GM18526 (cell line): ENCODE results near the gene MFSD6.

Experiments used
- POLR2A ChIP-seq: IDR thresholded peaks from 3 replicates; pipeline ENCODE4 v1.6.1; 2011; ENCODE audit not compliant: insufficient read length; ENCODE audit errors: extremely low read depth

The MFSD6 gene

DNA sequence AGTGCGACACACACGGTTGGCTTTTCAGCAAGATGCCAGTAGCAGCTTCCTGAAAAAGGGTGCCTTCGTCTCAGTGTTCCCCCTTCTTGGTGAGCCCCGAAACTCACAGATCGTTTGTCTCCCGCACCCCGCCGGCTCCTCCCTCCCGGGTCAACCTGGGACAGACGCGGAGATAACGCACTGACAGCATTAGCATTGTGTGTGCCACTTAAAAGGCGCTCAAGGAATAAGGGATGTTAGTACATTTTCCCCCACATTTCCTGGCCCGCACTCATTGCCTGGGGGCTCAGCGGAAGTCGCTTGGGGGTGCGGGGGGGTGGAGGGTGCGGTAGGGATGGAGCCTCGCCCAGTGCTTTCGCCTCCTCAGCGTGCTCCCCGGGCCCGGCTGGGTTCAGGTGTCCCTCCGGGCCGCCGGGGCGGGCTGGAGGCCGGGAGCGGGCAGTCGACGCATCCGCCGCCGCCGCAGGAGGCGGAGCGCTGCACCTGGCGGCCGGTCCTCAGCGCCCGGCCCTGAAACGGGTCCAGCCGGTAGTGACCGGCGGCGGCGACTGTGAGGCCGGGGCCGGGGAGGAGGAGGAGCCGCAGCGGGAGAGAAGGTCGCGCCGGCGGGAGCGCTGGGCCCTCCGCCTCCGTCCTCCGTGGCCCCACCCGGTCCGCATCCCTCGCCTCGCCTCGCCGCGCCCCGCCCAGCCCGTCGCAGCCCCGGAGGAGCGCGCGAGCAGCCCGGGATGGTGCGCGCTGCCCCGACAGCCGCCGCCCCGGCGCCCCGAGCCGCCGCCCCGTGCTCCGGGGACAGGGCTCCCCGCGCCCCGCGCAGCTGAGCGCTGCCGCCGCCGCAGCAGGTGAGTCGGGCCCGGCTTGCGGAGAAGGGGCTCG is at the start of gene MFSD6:
Gene MFSD6, plus strand, starts transcription at position 694 of the 876 bp plus-strand sequence. CDS start 27,675 bp downstream, outside the sequence.
- TF ChIP-seq POLR2A, result no peak

DNA sequence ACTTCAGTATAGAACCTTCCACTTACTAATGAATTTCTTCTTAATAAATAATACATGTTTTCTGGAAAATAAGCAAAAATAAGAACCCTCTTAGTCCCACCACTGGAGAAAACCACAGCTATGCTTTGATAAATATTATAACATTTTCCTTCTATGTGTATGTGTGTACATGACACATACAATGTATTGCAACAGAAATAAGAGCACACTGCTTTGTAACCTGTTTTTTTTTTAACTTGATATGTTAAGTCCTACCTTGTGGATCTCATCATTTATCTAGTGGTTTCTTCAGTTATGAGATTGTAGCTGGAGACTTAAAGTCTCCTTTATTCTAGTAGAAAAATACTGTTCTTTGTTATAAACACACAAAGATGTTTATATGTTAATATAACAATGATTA is 47.6 kb upstream of the MFSD6 start:
- TF ChIP-seq POLR2A, result no peak

DNA sequence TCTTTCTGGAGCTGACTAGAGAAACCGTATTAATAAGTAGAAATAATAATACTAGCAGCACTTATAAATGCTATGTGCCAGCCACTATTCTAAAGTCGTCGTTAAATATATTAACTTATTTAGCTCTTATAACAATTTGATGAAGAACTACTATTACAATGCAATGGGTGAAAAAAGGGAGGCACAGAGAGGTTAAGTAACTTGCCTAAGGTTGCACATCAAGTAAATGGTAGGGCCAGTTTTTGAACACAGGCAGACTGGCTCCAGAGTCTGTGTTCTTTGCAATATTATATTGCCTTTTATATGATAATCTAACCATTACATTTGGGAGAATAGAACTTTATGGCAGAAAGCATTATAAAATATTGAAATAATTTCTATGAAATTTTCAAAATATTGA is 47.2 kb upstream of the MFSD6 start:
- no peak for TF ChIP-seq POLR2A

DNA sequence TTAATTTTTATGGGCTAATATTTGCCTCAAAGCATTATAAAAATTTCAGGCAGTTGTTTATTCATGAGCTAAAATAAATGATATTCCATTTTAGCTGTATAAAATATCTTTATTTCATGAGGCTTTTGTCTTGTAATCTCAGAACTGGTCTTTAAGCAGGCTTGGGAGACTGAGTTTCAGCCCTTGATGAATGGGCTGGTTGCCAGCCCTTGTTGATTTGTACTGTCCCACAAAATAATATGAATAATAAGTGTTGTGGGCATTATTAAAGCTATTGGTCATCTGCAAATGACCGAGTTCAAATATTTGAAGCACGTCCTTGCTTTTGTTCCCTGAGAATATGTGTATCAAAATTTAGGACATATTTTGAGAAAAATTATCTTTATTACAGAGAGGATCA is 46.6 kb upstream of the MFSD6 start:
- no peak for TF ChIP-seq POLR2A

DNA sequence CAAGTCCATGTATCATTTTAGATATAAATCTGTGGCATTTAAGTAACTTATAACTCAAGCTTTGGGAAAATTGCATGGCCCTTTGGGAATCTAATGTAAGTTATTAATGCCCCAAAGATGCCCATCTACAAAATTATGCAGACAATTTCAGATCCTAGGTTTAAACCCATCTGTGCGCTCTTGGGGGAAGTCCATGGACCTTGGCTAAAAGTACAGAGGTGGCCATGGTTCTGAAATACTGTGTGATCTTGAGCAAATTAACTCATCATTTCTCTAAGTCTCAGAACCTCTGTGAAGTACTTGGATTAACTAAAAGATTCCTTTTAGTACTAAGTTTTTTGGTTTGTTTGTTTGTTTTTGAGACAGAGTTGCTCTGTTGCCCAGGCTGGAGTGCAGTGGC is 45.3 kb upstream of the MFSD6 start:
- TF ChIP-seq POLR2A, result no peak

DNA sequence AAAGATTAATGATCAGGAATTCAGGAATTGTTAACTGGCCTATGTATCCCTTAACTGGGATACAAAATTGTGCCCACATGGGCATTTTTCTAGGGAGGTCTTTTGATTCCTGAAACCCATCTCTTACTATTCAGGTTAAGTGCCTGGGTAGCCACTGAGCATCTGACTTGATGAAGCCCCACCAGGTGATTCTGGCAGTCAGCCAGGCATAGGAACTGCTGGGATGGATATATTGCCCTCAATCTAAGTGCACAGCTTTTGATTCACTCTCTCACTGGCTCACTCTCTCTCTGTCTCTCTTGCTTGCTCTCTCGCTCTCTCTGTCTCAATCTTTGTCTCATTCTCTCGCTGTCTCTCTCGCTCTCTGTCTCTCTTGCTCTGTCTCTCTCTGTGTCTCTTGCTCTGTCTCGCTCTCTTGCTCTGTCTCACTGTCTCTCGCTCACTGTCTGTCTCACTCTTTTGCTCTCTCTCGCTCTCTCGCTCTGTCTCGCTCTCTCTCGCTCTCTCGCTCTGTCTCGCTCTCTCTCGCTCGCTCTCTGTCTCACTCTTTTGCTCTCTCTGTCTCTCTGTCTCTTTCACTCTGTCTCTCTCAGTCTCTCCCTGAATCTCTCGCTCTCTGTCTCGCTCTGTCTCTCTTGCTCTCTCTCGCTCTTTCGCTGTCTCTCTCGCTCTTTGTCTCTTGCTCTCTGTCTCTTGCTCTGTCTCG is 42.5 kb upstream of the MFSD6 start:
- no peak for TF ChIP-seq POLR2A

DNA sequence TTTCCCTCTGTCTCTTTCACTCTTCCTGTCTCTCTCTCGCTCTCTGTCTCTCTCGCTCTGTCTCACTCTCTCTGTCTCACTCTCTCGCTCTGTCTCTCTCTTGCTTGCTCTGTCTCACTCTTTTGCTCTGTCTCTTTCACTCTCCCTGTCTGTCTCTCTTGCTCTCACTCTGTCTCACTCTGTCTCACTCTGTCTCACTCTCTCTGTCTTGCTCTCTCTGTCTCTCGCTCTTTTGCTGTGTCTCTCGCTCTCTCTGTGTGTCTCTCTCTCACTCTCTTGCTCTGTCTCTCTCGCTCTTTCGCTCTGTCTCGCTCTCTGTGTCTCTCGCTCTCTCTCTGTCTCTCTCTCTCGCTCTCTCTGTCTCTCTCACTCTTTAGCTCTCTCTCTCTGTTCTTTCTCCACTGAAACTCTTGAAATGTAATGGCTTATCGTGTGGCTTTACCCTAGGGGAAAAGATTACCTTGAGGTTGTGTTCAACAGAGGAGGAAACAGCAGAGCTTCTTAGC is 41.9 kb upstream of the MFSD6 start:
- no peak for TF ChIP-seq POLR2A

DNA sequence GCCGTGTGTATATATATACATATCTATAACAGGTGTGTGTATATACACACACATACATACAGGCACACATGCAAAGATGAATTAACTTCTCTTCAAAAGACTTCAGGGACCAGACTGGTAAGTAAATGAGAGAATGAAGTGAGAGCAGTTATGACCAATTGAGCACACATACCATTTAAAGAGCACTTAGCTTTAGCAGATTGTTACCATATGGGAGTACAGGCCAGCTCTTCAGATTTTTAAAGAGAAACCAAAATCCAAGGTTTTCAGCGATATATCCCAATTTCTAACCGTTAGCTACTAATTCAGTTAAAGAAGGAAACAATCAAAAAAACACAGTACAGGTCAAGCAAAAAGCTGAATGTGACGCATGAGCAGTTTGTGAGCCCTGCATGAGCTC is 41.1 kb upstream of the MFSD6 start:
- no peak for TF ChIP-seq POLR2A

DNA sequence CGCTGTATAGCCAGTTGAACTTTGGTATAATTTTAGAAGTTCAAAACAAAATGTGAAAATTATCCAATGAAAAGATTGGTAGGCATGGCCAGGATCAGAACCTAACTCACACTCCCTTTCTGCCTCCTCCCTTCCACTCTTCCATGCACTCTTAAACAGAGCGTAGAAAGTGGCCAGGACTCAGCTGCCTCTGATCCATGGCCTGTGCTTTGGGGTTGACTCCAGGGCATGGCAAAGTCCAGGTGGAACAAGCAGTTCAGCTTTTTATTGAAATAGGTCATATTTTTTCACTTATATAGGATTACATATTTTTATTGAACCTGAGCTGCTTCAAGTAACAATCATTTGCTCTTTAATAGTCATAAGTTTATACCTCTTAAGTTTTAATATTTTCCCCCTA is 38.5 kb upstream of the MFSD6 start:
- no peak for TF ChIP-seq POLR2A

DNA sequence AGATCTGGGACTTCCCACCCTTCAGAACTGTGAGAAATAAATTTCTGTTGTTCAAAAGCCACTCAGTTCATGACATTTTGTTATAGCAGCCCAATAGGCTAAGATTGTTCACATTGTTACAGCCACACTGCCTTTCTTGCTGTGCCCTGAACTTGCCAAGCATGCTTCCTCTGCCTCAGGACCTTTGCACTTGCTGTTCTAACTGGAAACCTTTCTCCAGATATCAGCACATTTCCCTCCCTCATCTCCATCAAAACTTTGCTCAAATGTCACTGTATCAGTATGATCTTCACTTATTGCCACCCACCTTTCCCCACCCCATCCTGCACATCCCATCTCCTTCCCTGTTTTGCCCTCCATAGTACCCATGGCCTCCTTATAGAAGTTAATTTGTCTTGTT is 32.1 kb upstream of the MFSD6 start:
- no peak for TF ChIP-seq POLR2A

DNA sequence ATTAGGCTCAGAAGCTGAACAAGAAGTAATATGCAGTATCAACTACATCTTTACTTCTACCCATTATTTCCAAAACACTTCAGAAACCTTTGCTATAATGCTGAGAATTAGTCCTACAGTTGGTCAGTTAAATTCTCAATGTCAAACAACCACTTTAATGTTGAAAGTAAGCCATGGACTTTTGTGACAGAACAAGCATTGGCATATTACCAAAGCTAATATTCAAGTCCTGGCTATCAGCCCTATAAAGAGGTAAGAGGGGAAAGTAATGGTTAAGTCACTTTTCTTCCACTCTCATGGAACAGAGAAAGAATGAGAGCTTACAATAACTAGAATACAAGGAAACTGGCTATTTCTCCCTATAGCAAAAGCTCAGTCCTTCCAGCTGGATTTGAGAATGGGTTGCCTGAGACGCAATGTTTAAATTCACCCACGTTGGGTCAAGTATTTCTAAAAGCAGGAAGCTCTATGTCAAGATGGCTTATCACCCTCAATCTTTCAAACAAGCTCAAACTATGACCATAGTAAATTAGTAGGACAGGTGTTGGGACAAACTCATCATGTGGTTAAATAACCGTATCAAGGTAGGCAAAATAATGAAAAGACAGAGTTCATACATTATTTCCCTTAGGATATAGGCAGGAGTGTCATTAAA is 31.4 kb upstream of the MFSD6 start:
- TF ChIP-seq POLR2A, result no peak

DNA sequence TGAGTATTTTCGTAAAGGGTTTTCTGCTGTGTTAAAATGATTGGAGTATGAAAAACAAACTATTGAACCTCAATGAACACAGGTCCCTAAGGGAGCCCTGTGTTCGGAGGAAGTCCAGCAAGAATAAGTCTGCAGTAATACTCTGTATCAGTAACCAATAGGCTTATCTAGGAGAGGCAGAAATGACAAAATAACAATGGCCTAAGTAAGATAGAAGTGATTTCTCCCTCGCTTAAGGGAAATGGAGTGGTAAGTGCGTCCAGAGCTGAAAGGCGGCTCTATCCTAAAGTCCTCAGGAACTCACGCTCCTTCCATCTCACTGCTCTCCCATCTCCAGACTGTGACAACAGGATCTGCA is 29.3 kb upstream of the MFSD6 start:
- TF ChIP-seq POLR2A, result no peak

DNA sequence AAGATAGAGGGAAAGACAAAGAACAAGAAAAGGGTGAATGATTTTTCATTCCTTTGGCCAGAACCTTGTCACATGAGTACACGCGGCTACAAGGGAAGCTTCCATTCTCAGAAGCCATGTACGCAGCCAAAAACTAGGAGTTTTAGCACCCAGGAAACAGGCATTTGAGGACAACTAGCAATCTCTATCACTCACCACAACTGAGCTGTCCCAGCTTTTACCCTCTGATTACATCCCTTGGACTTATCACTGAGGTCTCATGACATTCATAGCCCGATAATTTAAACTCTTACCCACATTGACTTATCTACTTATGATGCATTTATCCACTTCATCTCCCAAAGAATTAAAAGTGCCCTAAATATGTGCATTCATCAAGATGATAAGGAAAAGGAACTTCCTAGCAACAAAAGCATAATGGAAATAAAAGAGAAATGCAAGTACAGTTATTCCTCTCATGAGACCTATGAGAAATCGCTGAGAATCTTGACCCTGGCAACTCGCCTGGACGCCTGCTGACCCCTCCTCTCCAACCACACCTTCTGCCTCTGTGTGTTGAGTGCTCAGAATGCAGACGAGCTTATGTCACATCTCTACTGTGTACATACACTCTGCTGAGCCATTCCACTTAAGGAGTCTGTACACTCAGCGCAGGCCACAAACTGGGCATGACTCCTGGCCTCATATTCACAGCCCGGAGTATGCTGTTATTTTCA is 28.7 kb upstream of the MFSD6 start:
- TF ChIP-seq POLR2A, result no peak

DNA sequence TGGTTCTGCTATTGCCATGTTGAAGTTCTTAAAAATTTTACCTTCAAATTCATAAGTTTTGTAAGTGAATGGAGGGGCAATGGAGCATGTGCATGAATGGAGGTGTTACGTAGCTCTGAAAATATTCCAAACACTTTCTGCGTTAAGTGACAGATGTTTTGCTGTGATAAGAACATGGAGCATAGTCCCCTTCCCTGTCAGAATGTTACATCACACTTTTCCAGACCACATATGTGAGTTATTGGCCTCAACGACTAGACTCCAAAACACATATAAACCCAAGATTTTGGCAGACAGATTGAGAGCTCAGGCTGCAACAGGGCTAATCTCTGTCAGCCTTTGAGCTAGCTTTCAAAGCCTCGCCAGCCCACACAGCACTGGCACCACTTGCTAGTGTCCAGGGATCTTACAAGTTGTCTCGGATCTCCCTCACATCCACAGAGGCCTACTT is 27.2 kb upstream of the MFSD6 start:
- no peak for TF ChIP-seq POLR2A

DNA sequence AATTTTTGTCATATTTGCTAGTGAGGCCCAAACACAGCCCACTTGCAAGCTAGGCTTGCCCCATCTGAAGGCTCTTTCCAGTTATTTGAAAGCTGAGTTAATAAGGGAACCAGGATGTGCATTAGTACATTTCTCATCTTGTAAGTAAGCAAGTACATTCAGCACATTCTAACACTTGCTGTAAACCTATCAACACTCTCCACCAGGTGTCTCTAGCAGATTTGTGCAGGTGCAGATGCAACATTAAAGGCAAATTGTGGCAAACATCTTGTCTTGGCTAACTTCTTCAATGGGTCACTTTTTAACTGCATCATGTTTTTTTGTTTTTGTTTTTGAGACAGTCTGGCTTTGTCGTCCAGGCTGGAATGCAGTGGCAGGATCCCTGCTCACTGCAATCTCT is 25.3 kb upstream of the MFSD6 start:
- no peak for TF ChIP-seq POLR2A
